ENCODE results near the gene FBXW11. TPM values are rescaled to one million over a fixed set of nuclear protein-coding genes. Genes with fewer than 3 reads are reported as not detected.

FBXW11 gene
- polyA plus RNA-seq, 1 donor from 2014 or later: 103 TPM

GRCh38 chr5:171986772-171987171 is 19.7 kb downstream of the FBXW11 start:
- Histone ChIP-seq H3K27me3 (ENCODE audit: insufficient read depth, low read depth, low read length) (no peaks in the 10 kb centered on the region), H3K4me2 (ENCODE audit: low read length) (no peak overlapping the region), H2AFZ (ENCODE audit: low read depth, low read length) (no peak overlapping the region), H3K79me2 (replicated peaks; ENCODE audit: insufficient read depth, low read length) (peaks cover 44% of the 10 kb centered on the region), H3K27ac (ENCODE audit: low read length) (peak overlapping the region; percentile 37), H4K20me1 (ENCODE audit: insufficient read depth) (no peaks in the 10 kb centered on the region), H3K9ac (ENCODE audit: low read length) (no peak overlapping the region), H3K36me3 (ENCODE audit: insufficient read depth, low read length) (no peaks in the 10 kb centered on the region), H3K9me3 (ENCODE audit: low read length) (no peaks in the 10 kb centered on the region), H3K9me2 (ENCODE audit: insufficient read depth, low read length) (no peaks in the 10 kb centered on the region), H3F3A (ENCODE audit: insufficient read depth, low read length, poor library complexity, severe bottlenecking) (no peaks in the 10 kb centered on the region), H3K4me3 (ENCODE audit: low read length) (no peak overlapping the region)
- no peak for TF ChIP-seq CTCF (IDR thresholded peaks at IDR 0.05; ENCODE audit: poor library complexity, severe bottlenecking)
- peak; percentile 17 for TF ChIP-seq MXI1 (conservative IDR thresholded peaks at IDR 0.05; ENCODE audit: poor library complexity, severe bottlenecking)
- no peak for TF ChIP-seq EZH2 (IDR thresholded peaks at IDR 0.05; ENCODE audit: borderline replicate concordance, insufficient read depth, low read length, poor library complexity, severe bottlenecking)
- TF ChIP-seq REST (IDR thresholded peaks at IDR 0.05; ENCODE audit: borderline replicate concordance): peak; percentile 18
- no peak for TF ChIP-seq EP300 (conservative IDR thresholded peaks at IDR 0.05; ENCODE audit: poor library complexity, severe bottlenecking)
- peak; percentile 47 for TF ChIP-seq POLR2AphosphoS5 (IDR thresholded peaks at IDR 0.05)
- TF ChIP-seq RAD21 (conservative IDR thresholded peaks at IDR 0.05): no peak

- Histone ChIP-seq H3K9me3 (ENCODE audit: low read length) (no peaks in the 10 kb centered on the region), H3K4me2 (ENCODE audit: low read length) (no peak overlapping the region), H3K4me3 (ENCODE audit: low read length) (no peak overlapping the region), H3K27me3 (ENCODE audit: insufficient read depth, low read depth, low read length) (no peaks in the 10 kb centered on the region), H3F3A (ENCODE audit: insufficient read depth, low read length, poor library complexity, severe bottlenecking) (no peaks in the 10 kb centered on the region), H3K79me2 (replicated peaks; ENCODE audit: insufficient read depth, low read length) (peaks cover 44% of the 10 kb centered on the region), H2AFZ (ENCODE audit: low read depth, low read length) (no peak overlapping the region), H4K20me1 (ENCODE audit: insufficient read depth) (no peaks in the 10 kb centered on the region), H3K9me2 (ENCODE audit: insufficient read depth, low read length) (no peaks in the 10 kb centered on the region), H3K9ac (ENCODE audit: low read length) (no peak overlapping the region), H3K36me3 (ENCODE audit: insufficient read depth, low read length) (no peaks in the 10 kb centered on the region), H3K27ac (ENCODE audit: low read length) (no peak overlapping the region)
- no peak for TF ChIP-seq CTCF (IDR thresholded peaks at IDR 0.05; ENCODE audit: poor library complexity, severe bottlenecking)
- no peak for TF ChIP-seq EP300 (conservative IDR thresholded peaks at IDR 0.05; ENCODE audit: poor library complexity, severe bottlenecking)
- TF ChIP-seq RAD21 (conservative IDR thresholded peaks at IDR 0.05): no peak
- TF ChIP-seq SMC3 (conservative IDR thresholded peaks at IDR 0.05; ENCODE audit: poor library complexity): no peak
- no peak for TF ChIP-seq EZH2 (IDR thresholded peaks at IDR 0.05; ENCODE audit: borderline replicate concordance, insufficient read depth, low read length, poor library complexity, severe bottlenecking)
- TF ChIP-seq POLR2AphosphoS5 (IDR thresholded peaks at IDR 0.05): no peak
These were observed 21.6 kb downstream of the FBXW11 start for GRCh38 chr5:171984748-171985419.
